Naive thymus-derived CD8-positive, alpha-beta T cell (primary cell): ENCODE measurements around the gene RASD1. TPM values are rescaled to one million over a fixed set of nuclear protein-coding genes. Genes with fewer than 3 reads are reported as not detected.
A peak's percentile ranks its signal among the peaks of the same experiment; 100 is the strongest.

Experiments used
- ATAC-seq, 2 donors: fragments of 150-1000 bp; cut with Tn5 transposase in 1 of 2; sonication (Bioruptor Pico), chemical (Tn5 transposase) in 1 of 2; 1 replicate in 1 of 2; 2 replicates in 1 of 2; pipeline ENCODE4 v1.10.0; 2021; ENCODE audit warnings: mild to moderate bottlenecking in 2 of 2, moderate library complexity in 2 of 2
- POLR2A ChIA-PET: fragments of 350-600 bp; sonication (Branson Sonifier 250); formaldehyde crosslinking; loops from one replicate; lab custom pipeline; 2021; ENCODE audit warnings: antibody characterized with exemption; lab: Charles Lee
- DNase-seq, 10 donors: peaks; one replicate each; pipeline versions ENCODE4 v3.0.0 to v3.0.0-alpha.2; 2020 to 2022
- H3K27ac Mint-ChIP-seq, 10 donors: one replicate each; pipeline ENCODE4 v1.8.0; 2020 to 2022; ENCODE audit warnings: mild to moderate bottlenecking in 10 of 10, mixed read lengths in 10 of 10, moderate library complexity in 4 of 10, inconsistent platforms in 1 of 10
- H3K27me3 Mint-ChIP-seq, 5 donors: one replicate each; pipeline ENCODE4 v1.8.0; 2021 to 2022; ENCODE audit warnings: mixed read lengths in 5 of 5
- H3K36me3 Mint-ChIP-seq, 3 donors: one replicate each; pipeline ENCODE4 v1.8.0; 2020 to 2022; ENCODE audit warnings: mixed read lengths in 3 of 3, mild to moderate bottlenecking in 2 of 3, inconsistent platforms in 1 of 3
- H3K4me1 Mint-ChIP-seq, 4 donors: one replicate each; pipeline ENCODE4 v1.8.0; 2021 to 2022; ENCODE audit warnings: mixed read lengths in 4 of 4
- H3K4me3 Mint-ChIP-seq, 10 donors: one replicate each; pipeline ENCODE4 v1.8.0; 2020 to 2022; ENCODE audit warnings: mild to moderate bottlenecking in 10 of 10, mixed read lengths in 10 of 10, moderate library complexity in 6 of 10, inconsistent platforms in 1 of 10
- H3K9me3 Mint-ChIP-seq, 9 donors: one replicate each; pipeline ENCODE4 v1.8.0; 2020 to 2022; ENCODE audit warnings: mixed read lengths in 9 of 9, mild to moderate bottlenecking in 3 of 9, inconsistent platforms in 1 of 9, moderate library complexity in 1 of 9
- polyA plus RNA-seq, 3 donors: library from polyadenylated mRNA; unstranded; fragments of 300-500 nt; fragmentation: Illumina TruSeq; gene quantifications; one replicate each; pipeline ENCODE4 v1.2.3, GENCODE V29; 2021
- total RNA-seq, 8 experiments: library from RNA in 2 of 8; stranded (reverse) in 2 of 8; gene quantifications; one replicate each; pipeline ENCODE4 v1.2.3 and lab custom pipeline; 2021 to 2026

RASD1 gene
- total and polyA plus RNA-seq, 5 experiments from 2014 or later = 0.23 to 4.2 (median 0.54) TPM

DNA sequence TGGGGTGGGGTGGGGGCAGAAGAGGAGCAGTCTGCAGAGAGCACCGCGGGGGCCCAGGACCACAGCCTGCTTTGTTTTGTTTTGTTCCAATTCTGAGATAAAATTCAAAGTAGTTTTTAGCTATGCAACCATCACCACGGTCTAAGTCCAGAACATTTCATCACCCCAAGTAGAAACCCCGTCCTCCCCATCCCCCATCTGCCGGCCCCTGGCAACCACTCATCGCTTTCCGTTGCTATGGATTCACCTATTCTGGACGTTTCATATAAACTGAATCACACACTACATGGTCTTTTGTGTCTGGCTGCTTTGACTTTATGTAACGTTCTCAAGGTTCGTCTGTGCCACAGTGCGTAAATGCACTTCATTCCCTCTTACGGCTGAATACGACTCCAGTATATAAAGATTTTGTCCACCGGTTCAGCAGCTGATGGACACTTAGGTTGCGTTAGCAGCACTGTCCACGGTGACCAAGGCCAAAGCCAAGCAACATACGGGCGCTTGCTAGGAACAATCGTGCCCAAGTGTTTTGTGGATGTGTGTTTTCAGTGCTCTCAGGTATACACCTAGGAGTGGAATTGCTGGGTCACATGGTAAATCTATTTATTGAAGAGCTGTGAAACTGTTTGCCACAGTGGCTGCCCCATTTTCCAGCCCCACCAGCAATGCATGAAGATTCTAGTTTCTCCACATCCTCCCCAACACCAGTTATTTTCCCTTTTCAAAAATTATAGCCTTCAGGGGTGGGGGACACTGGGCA lies 27.7 kb upstream of the RASD1 start:
- Mint-ChIP-seq H3K27me3 (no peaks in the 10 kb centered on the region), H3K36me3 (no peaks in the 10 kb centered on the region), H3K4me3 (no peak overlapping the region), H3K27ac (peak overlapping the region in 3 of 10 donors; percentile 57 to 72 (median 72)), H3K9me3 (no peaks in the 10 kb centered on the region), H3K4me1 (peaks cover 0 to 3% (median under 1%) of the 10 kb centered on the region in 4 donors)
- peak in 1 of 10 donors; percentile 52 for DNase-seq
- ATAC-seq = no peak
- POLR2A ChIA-PET = no interaction called here

DNA sequence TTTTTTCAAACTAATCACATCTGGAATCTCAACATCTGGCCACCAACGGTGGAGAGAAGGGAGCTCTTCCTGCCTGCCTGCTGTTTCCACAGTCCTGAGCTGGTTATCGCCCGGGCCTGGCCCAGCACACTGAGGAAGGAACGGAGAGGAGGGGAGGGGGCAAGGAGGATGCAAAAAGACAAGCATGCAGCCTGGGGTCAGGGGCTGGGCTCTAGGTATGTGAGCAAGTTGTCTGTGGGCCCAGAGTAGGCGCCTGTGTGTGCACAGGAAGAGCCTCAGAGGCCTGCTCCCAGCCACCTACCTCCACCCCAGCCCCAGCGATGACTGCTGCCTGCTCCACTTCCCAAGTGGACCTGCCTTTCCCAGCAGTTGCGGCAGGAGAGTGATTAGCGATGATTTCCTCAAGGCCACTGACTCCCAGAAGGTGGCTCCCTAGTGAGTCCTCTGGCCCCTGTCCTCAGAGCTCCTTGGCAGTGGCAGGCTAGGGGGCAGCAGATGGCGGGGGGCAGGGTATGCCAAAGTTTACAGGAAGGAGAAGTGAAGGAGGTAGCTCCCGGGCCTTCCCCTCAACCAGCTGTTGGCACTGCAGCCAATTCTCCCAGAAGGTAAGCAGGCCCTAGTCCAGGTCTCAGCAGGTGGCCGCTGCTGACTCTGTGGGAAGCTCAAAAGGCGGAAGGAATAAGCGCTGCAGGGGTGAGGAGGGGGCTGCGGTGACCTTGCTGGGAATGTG lies 27.0 kb upstream of the RASD1 start:
- POLR2A ChIA-PET = no interaction called here
- ATAC-seq (no peak), DNase-seq (no peak)
- H3K4me3 Mint-ChIP-seq = no peak overlapping the region
- H3K9me3 Mint-ChIP-seq = no peaks in the 10 kb centered on the region
- H3K4me1 Mint-ChIP-seq = peaks cover 0 to 3% (median under 1%) of the 10 kb centered on the region in 4 donors
- no peak overlapping the region for H3K27ac Mint-ChIP-seq
- H3K36me3 Mint-ChIP-seq = no peaks in the 10 kb centered on the region
- no peaks in the 10 kb centered on the region for H3K27me3 Mint-ChIP-seq

DNA sequence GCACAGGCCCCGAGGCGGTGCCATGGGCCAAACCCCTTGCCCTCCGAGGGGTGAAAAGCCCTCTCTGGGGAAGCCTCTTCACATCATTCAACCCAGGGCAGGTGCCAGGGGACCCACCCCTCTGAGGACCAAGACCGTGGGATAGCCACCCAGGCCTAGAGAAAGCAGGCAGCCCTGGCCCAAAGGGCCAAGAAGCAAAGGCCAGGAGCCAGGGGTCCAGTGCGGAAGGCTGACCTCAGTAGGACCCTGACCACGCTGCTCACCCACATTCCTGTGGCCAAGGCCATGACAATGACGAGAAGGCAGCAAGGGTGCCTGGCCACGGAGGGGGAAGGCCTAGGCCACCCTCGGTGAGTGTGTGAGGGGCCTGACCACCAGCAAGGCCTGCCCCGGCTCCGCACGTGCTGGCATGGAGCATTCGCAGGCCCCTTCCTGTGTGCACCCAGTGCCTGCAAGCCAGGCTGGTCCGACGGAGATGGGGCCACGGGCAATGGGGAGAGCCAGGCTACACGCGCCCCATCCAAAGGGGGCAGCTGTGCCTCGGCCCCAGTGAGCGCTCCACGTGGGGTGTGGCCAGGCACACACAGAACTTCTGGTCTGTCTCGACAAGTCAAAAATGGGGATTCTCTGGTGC lies 24.5 kb upstream of the RASD1 start:
- Mint-ChIP-seq H3K27ac (no peak overlapping the region), H3K9me3 (no peaks in the 10 kb centered on the region), H3K27me3 (no peaks in the 10 kb centered on the region), H3K4me3 (no peak overlapping the region), H3K36me3 (peaks cover 0 to 3% (median 0%) of the 10 kb centered on the region in 3 donors), H3K4me1 (peaks cover 0 to 3% (median under 1%) of the 10 kb centered on the region in 4 donors)
- POLR2A ChIA-PET = no interaction called here
- ATAC-seq = no peak
- peak in 1 of 10 donors; percentile 53 for DNase-seq

DNA sequence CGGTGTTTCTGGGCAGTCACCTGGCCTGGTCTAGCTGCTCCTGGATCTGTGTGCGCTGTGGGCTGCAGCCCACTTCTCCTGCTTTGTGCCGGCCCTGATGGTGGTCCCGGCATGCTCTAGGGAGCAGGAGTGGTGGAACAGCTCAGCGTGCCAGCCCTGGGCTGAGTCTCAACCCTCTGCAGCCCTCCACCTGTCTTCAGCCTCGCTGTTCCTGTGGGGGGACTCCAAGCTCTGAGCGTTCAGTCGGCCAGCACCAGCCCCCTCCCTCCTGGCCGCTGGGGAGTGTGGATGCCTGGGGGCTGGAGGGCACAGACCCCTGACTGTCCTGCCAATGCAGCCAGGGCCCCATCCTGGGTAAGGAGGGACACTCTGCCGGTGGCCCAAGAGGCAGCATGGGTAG lies 23.7 kb upstream of the RASD1 start:
- no peaks in the 10 kb centered on the region for H3K9me3 Mint-ChIP-seq
- DNase-seq (no peak), ATAC-seq (no peak)
- H3K36me3 Mint-ChIP-seq = peaks cover 0 to 3% (median 0%) of the 10 kb centered on the region in 3 donors
- H3K4me3 Mint-ChIP-seq = no peak overlapping the region
- H3K27ac Mint-ChIP-seq = no peak overlapping the region
- H3K27me3 Mint-ChIP-seq = no peaks in the 10 kb centered on the region
- POLR2A ChIA-PET = no interaction called here
- H3K4me1 Mint-ChIP-seq = peaks cover 0 to 2% (median 0%) of the 10 kb centered on the region in 4 donors

DNA sequence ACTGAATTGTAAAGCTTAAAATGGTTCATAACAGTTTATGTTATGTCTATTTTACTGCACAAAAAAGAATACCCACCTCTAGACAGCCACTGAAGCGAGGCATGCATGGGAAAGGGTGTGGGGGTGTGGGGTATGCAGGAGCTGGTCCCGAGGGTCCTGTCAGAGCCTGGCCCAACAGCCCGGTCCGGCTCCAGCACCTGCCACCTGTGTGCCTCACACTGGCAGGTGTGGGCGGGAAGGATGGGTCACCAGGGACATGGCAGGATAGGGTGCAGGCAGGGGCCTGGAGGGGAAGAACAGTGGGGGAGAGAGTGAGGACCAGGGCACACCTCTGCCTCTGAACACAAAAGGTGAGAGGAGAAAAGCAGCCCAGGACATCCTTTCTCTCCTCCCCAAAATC lies 22.8 kb upstream of the RASD1 start:
- peaks cover 0 to under 1% (median 0%) of the 10 kb centered on the region in 4 donors for H3K4me1 Mint-ChIP-seq
- POLR2A ChIA-PET = no interaction called here
- no peak for ATAC-seq
- H3K27me3 Mint-ChIP-seq = no peaks in the 10 kb centered on the region
- H3K36me3 Mint-ChIP-seq = peaks cover 0 to 3% (median 0%) of the 10 kb centered on the region in 3 donors
- no peak overlapping the region for H3K4me3 Mint-ChIP-seq
- peak in 1 of 10 donors; percentile 23 for DNase-seq
- H3K27ac Mint-ChIP-seq = no peak overlapping the region
- H3K9me3 Mint-ChIP-seq = no peaks in the 10 kb centered on the region

DNA sequence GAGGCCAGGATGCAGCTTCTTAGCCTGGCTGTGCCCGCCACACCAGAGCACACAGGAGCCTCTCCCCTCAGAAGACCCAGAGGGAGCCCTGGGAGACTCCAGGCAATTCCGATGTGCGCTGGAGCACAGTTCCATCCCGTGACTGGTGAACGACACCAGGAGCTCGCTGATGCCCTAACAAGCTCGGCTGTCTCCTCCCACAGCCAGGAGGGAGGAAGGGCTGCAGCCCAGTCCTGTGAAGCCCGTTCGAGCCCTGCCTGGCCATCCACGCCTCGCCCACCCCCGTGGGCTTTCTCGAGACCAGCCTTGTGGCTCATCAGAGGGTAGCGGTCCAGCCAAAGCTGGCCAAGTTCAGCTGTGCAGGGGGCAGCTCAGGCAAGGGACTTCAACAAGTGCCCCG lies 21.8 kb upstream of the RASD1 start:
- no peak overlapping the region for H3K27ac Mint-ChIP-seq
- DNase-seq (no peak), ATAC-seq (no peak)
- H3K4me3 Mint-ChIP-seq = no peak overlapping the region
- no peaks in the 10 kb centered on the region for H3K27me3 Mint-ChIP-seq
- POLR2A ChIA-PET = no interaction called here
- H3K36me3 Mint-ChIP-seq = peaks cover 0 to 3% (median 0%) of the 10 kb centered on the region in 3 donors
- H3K4me1 Mint-ChIP-seq = no peaks in the 10 kb centered on the region
- no peaks in the 10 kb centered on the region for H3K9me3 Mint-ChIP-seq

DNA sequence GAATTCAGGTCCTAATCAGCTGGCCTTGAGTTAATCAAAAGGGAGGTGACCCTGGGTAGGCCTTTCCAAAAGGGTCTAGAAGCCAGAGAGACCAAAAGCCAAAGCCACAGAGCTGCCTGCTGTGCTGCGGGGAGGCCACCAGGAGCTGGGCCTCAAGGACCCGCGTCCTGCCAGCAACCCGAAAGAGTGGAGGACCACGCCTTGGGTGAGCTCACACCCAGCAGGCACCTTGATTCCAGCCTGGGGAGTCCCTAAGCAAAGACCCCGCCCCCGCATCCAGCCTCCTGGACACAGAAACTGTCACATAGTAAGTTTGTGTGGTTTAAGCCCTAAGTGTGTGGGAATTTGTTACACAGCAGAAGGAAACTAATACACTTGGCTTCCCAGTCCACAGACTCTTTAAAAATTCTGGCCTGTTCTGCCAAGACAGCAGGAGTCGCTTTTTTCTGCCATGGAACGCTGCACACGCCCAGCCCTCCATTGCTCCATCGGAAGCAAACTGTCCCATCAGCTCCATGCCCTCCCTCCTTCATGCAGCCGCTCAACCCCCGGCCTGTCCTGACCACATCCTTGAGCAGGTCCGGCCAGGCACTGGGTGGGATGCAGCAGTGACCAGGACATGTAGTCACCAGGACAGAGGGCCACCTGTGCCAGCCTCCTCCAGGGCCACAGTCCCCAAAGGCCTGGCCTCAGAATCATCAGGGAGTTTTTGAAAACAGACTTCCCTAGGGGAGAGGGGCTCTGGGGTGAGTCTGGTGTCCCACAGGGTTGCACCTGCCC lies 20.9 kb upstream of the RASD1 start:
- H3K27ac Mint-ChIP-seq = no peak overlapping the region
- H3K4me3 Mint-ChIP-seq = no peak overlapping the region
- no peaks in the 10 kb centered on the region for H3K27me3 Mint-ChIP-seq
- no peaks in the 10 kb centered on the region for H3K9me3 Mint-ChIP-seq
- peaks cover 0 to 3% (median 0%) of the 10 kb centered on the region in 3 donors for H3K36me3 Mint-ChIP-seq
- DNase-seq = peak in 1 of 10 donors; percentile 21
- H3K4me1 Mint-ChIP-seq = no peaks in the 10 kb centered on the region
- POLR2A ChIA-PET = interaction anchor here (0.6 kb wide), 1 partner anchor 1129 kb away, joined by 3 read pairs; no protein-coding TSS in a partner anchor
- ATAC-seq = no peak

DNA sequence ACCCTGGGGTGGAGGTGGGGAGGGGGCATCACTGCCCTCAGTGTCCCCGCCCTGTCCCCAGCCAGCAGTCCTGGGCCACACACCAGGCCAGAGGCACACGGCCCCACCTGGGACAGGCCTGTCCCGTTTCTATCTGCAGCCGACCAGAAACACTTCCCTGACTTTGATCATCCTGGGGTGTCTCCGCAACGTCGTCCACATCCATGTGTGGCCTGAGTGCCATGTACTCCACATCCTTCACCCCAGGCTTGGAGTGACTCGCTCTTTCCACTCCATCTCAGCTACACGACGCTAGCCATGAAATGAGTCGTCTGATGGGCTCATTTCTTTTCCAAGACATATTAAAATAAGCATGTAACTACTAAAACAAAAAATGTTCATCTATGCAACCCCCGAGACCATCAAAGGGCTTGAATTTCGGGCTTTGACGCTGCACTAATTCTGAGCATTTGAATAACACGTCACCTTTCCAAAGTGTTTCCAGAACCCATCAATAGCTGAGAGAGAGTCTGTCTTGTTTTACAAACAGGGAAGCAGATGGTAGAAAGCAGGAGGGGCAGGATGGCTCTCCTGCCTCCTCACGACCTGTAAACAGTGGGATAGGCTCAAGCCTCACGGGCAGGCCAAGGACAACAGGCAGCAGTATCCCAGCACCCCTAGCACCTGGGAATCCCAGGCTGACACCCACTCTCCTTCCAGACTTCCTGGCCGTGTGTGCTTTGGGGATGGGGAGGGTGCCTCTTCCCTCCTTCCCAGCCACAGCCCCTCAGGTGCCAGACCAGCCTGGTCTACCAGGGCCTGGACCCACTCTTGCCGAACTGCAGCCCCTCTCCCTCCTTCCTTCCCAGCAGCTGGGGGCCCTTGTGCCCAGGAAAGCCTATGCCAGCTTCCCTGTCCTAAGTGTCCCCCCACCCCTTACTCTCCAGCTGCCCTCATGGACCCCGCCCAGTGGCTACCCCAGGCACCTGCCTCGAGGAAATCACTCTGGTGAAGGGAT lies 20.0 kb upstream of the RASD1 start:
- no peak for DNase-seq
- H3K27me3 Mint-ChIP-seq = no peaks in the 10 kb centered on the region
- peaks cover 0 to 2% (median 0%) of the 10 kb centered on the region in 4 donors for H3K4me1 Mint-ChIP-seq
- ATAC-seq = no peak
- H3K9me3 Mint-ChIP-seq = no peaks in the 10 kb centered on the region
- H3K27ac Mint-ChIP-seq = peak overlapping the region in 2 of 10 donors; percentile 11 to 63
- H3K36me3 Mint-ChIP-seq = peaks cover 0 to 3% (median 0%) of the 10 kb centered on the region in 3 donors
- POLR2A ChIA-PET = interaction anchor here (0.6 kb wide), 1 partner anchor 1128 kb away, joined by 3 read pairs; no protein-coding TSS in a partner anchor
- H3K4me3 Mint-ChIP-seq = no peak overlapping the region

DNA sequence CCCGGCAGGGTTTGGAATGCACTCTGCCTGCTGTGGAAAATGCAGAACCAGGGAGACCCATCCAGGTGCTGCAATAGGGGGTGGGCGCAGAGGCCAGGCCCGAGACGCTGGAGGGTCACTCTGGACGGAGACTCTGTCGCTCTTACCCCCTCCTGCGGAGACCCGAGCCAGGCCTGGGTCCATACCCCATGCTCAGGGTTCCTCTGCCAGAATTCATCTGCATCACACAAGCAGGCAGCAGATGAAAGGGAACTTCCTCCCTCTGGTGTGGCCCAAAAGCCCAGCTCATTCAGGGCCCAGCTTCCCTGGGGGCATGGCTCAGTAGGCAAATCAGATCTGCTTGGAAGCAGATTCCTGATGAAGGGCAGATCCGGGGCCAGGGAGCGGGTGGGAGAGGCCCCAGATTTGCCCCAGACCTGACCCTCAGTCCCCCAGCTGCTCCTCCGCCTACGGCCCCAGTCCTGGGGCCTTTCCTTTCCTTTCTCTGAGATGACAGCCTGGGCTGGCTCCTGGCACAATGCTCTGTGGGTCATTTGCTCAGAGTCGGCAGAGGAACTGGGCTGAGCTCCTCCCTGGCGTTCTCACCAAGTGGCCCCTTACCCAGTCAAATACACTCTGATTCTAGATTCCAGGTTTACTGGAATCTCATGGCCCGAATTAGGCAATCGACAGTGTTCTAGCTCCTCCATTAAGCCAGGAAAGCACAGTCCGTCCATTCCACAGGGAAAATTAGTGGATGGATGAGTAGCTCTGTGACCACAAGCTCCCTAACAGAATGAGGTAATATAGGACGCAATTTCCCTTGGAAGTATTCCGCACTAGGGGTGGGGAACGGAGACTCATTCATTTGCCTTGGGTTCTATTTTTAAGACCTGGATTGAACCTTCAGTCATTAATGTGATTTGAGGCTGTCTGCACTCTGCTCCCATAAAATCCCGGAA lies 19.1 kb upstream of the RASD1 start:
- H3K27me3 Mint-ChIP-seq = no peaks in the 10 kb centered on the region
- POLR2A ChIA-PET = no interaction called here
- DNase-seq = peak in 1 of 10 donors; percentile 52

DNA sequence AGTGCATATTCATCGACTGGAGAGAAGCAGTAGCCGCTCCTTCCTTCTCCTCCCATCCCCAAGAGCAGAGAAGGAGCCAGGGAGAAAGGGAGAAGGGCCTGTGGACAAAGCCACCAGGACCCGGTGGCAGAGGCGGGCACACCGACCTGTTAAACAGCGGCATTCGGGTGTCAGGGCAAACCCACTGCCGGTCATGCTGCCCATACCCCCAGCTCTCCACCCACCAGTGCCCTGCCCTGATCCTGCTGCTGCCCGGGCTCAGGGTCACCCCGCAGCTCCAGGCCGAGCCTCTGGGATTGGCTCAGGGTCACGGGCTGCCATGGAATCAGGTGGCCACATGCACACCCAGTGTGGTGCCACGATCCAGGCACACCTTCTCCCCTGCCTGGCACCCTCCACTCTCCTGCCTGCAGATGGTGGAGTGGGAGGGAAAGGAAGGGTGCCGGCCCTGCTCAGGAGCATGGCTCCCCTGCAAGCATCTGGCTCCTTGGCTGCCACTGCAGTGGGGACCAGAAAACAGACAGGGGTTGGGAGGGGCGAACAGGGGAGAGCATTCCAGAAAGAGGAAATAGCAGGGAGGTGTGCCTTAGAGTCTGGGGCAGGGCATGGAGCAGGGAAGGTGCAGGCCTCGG lies 18.3 kb upstream of the RASD1 start:
- ATAC-seq (no peak), DNase-seq (peak in 1 of 10 donors; percentile 59)
- H3K36me3 Mint-ChIP-seq = peaks cover 0 to 3% (median 0%) of the 10 kb centered on the region in 3 donors
- POLR2A ChIA-PET = interaction anchor here (0.6 kb wide), 1 partner anchor 572 kb away, joined by 5 read pairs; no protein-coding TSS in a partner anchor
- H3K27me3 Mint-ChIP-seq = no peaks in the 10 kb centered on the region
- no peak overlapping the region for H3K4me3 Mint-ChIP-seq
- H3K4me1 Mint-ChIP-seq = peaks cover 2 to 7% (median 2%) of the 10 kb centered on the region in 4 donors
- no peaks in the 10 kb centered on the region for H3K9me3 Mint-ChIP-seq
- no peak overlapping the region for H3K27ac Mint-ChIP-seq

More for the DNA sequence above, 19.1 kb upstream of the RASD1 start:
- Mint-ChIP-seq H3K9me3 (no peaks in the 10 kb centered on the region), H3K27ac (peak overlapping the region in 2 of 10 donors; percentile 33 to 66), H3K4me3 (no peak overlapping the region), H3K4me1 (peaks cover 2 to 7% (median 2%) of the 10 kb centered on the region in 4 donors), H3K36me3 (peaks cover 0 to 3% (median 0%) of the 10 kb centered on the region in 3 donors)
- ATAC-seq = no peak
